ENCODE data around the gene NHERF1. TPM values are rescaled to one million over a fixed set of nuclear protein-coding genes. Genes with fewer than 3 reads are reported as not detected.
A peak's percentile ranks its signal among the peaks of the same experiment; 100 is the strongest.

The NHERF1 gene
- total and polyA plus RNA-seq, 2 of the 8 experiments (the other 6 are each of a cell fraction or from before 2014, with no cell fraction given): 92.9 to 99.2 TPM

DNA sequence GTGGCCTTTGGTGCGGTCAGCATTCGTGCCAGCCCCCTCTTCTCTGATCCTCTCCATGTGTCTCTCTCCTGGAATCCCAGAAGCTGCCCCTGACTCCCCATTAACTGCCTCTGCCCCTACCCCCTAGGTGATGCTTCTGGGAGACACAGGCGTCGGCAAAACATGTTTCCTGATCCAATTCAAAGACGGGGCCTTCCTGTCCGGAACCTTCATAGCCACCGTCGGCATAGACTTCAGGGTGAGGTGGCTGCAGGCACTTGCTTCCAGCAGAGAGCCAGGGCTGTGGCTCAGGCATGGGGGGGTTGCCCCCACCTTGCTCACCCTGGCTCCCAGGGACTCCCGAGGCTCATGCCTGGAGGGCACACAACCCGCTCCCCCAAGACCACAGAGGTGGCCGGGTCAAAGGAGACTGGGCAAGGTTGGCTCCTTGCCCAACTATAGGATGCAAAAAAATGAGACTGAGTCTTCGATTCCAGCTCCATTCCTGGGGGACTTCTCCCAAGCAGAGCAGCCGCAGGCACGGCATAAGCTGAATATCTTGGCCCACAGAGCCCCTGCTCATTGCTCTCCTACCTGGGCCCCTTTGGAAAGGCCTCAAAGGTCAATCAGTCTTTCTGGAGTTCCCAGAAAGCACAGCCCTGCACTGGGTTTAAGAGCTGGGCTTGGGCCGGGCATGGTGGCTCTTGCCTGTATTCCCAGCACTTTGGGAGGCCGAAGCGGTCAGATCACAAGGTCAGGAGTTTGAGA, 7.6 kb upstream of the NHERF1 start:
- Histone ChIP-seq H3K27ac (ENCODE audit: low read depth, low read length) (no peak overlapping the region), H3K4me3 (ENCODE audit: extremely low read depth in 1 of 4, insufficient read depth in 2 of 4, low read depth in 3 of 4, low read length in 4 of 4) (no peak overlapping the region), H3K56ac (replicated peaks; ENCODE audit: insufficient read length, low read depth, low read length) (no peak overlapping the region), H3K4me2 (ENCODE audit: insufficient read depth in 1 of 2, low read depth in 2 of 2, low read length in 2 of 2) (no peak overlapping the region), H4K8ac (ENCODE audit: extremely low read depth, insufficient read depth, low read length) (no peak overlapping the region), H2BK20ac (ENCODE audit: low read length) (no peak overlapping the region), H3K14ac (ENCODE audit: insufficient read length) (no peak overlapping the region), H2AK5ac (ENCODE audit: low read depth, low read length) (no peak overlapping the region; the same call in 1 of the 2 replicates), H3K36me3 (ENCODE audit: control insufficient read depth in 2 of 4, insufficient read depth in 4 of 4, low read length in 3 of 4) (no peaks in the 10 kb centered on the region), H3K79me2 (ENCODE audit: control insufficient read depth in 1 of 2, insufficient read depth in 2 of 2, low read length in 2 of 2) (no peaks in the 10 kb centered on the region), H2BK5ac (ENCODE audit: low read depth, low read length) (no peak overlapping the region), H3K4me1 (replicated peaks in 1 of 4; ENCODE audit: control insufficient read depth in 3 of 4, insufficient read depth in 4 of 4, low read length in 3 of 4) (peaks cover 5 to 22% (median 15%) of the 10 kb centered on the region in 4 experiments), H3K23me2 (ENCODE audit: low read depth, low read length) (peaks cover 12% of the 10 kb centered on the region; the same call in 1 of the 2 replicates), H3K9ac (replicated peaks in 1 of 4; ENCODE audit: extremely low read depth in 1 of 4, low read depth in 3 of 4, low read length in 3 of 4) (no peak overlapping the region), H3K9me3 (ENCODE audit: insufficient read depth in 2 of 2, low read depth in 1 of 2, low read length in 1 of 2) (no peaks in the 10 kb centered on the region), H4K5ac (ENCODE audit: insufficient read length, low read depth, low read length) (no peak overlapping the region), H3K27me3 (replicated peaks in 1 of 4; ENCODE audit: control insufficient read depth in 3 of 4, extremely low read depth in 1 of 4, insufficient read depth in 3 of 4, low read length in 3 of 4) (peaks cover 0 to 3% (median 0%) of the 10 kb centered on the region in 4 experiments; a peak in 2 of 7 replicates), H4K20me1 (replicated peaks in 1 of 2; ENCODE audit: control insufficient read depth in 1 of 2, insufficient read depth in 2 of 2, low read length in 2 of 2) (no peaks in the 10 kb centered on the region), H3K18ac (ENCODE audit: extremely low read depth, low read length) (no peak overlapping the region), H3K4ac (replicated peaks; ENCODE audit: insufficient read length, low read depth, low read length) (no peak overlapping the region), H2BK15ac (ENCODE audit: low read length) (0 out of 2 replicates have a peak overlapping the region, but pooled peaks have one; percentile 2), H2BK12ac (ENCODE audit: low read depth, low read length) (no peak overlapping the region), H2BK120ac (replicated peaks; ENCODE audit: low read depth, low read length) (no peak overlapping the region), H4K91ac (replicated peaks; ENCODE audit: insufficient read length, low read length) (no peak overlapping the region), H3K79me1 (ENCODE audit: low read depth, low read length) (no peaks in the 10 kb centered on the region), H3K23ac (ENCODE audit: insufficient read length) (no peak overlapping the region), H2AFZ (ENCODE audit: low read length) (no peak overlapping the region)
- no peak for FAIRE-seq
- WGBS, 2 experiments (ENCODE audit: extremely low coverage in 1 of 2, insufficient coverage in 1 of 2, insufficient read length in 1 of 2, insufficient replicate concordance in 2 of 2, low coverage in 1 of 2, low lambda C conversion rate in 2 of 2, missing lambda C conversion rate in 1 of 2): 90% methylated on average over 17 of the region's 17 CpGs; no CpG with 5 or more reads in 1 of the 2 experiments
- POLR2A ChIA-PET (ENCODE audit: partially characterized antibody): interaction anchor here (0.8 to 1.3 kb wide), 4 partner anchors 9 to 43 kb away, joined by 3 to 4 read pairs (median 3); no protein-coding TSS in a partner anchor
- CTCF ChIA-PET (ENCODE audit: partially characterized antibody): interaction anchor here (0.7 to 5.7 kb wide), 13 partner anchors 9 to 220 kb away, joined by 3 to 45 read pairs (median 4); no protein-coding TSS in a partner anchor
- no peak for DNase-seq (ENCODE audit: low read depth in 1 of 2, low spot score in 2 of 2)
- TF ChIP-seq, protein P1, sequence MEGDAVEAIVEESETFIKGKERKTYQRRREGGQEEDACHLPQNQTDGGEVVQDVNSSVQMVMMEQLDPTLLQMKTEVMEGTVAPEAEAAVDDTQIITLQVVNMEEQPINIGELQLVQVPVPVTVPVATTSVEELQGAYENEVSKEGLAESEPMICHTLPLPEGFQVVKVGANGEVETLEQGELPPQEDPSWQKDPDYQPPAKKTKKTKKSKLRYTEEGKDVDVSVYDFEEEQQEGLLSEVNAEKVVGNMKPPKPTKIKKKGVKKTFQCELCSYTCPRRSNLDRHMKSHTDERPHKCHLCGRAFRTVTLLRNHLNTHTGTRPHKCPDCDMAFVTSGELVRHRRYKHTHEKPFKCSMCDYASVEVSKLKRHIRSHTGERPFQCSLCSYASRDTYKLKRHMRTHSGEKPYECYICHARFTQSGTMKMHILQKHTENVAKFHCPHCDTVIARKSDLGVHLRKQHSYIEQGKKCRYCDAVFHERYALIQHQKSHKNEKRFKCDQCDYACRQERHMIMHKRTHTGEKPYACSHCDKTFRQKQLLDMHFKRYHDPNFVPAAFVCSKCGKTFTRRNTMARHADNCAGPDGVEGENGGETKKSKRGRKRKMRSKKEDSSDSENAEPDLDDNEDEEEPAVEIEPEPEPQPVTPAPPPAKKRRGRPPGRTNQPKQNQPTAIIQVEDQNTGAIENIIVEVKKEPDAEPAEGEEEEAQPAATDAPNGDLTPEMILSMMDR (IDR thresholded peaks at IDR 0.05; ENCODE audit: control extremely low read depth in 1 of 3, insufficient read depth in 1 of 3, low read depth in 1 of 3, low read length in 3 of 3): no peak
- TF ChIP-seq BCL11A (IDR thresholded peaks at IDR 0.05; ENCODE audit: low read depth in 2 of 2, low read length in 2 of 2): no peak
- TF ChIP-seq HDAC6 (IDR thresholded peaks at IDR 0.05; ENCODE audit: low read depth, low read length): no peak
- TF ChIP-seq CHD1 (IDR thresholded peaks at IDR 0.05; ENCODE audit: low read depth, low read length): no peak
- TF ChIP-seq BACH1 (IDR thresholded peaks at IDR 0.05; ENCODE audit: low read length): no peak
- no peak for TF ChIP-seq RNF2 (IDR thresholded peaks at IDR 0.05; ENCODE audit: borderline replicate concordance, low read depth, low read length, missing control alignments, poor library complexity, severe bottlenecking)
- TF ChIP-seq POU5F1 (IDR thresholded peaks at IDR 0.05; ENCODE audit: low read depth, low read length): no peak
- no peak for TF ChIP-seq RFX5 (IDR thresholded peaks at IDR 0.05; ENCODE audit: borderline replicate concordance, low read depth, low read length)
- TF ChIP-seq HDAC2 (IDR thresholded peaks at IDR 0.05; ENCODE audit: borderline replicate concordance in 1 of 2, low read depth in 2 of 2, low read length in 2 of 2): no peak

All from H1 (cell line).